ENCODE measurements around the gene PTPRM. TPM values are rescaled to one million over a fixed set of nuclear protein-coding genes. Genes with fewer than 3 reads are reported as not detected.

PTPRM gene
- total and polyA plus RNA-seq, 4 donors = 9.2 to 23.0 (median 12.7) TPM

- H3K4me1 ChIP-seq (ENCODE audit: control insufficient read depth in 4 of 4, insufficient read depth in 4 of 4, low read length in 3 of 4) = no peaks in the 10 kb centered on the region
- 80% methylated on average over 6 of the region's 6 CpGs for WGBS
- H3K27ac ChIP-seq (ENCODE audit: low read depth in 1 of 2, low read length in 2 of 2) = no peak overlapping the region
- H3K27me3 ChIP-seq (ENCODE audit: control insufficient read depth in 4 of 4, insufficient read depth in 4 of 4, low read length in 3 of 4) = no peaks in the 10 kb centered on the region
- H3K9ac ChIP-seq (ENCODE audit: low read depth in 1 of 2, low read length in 2 of 2) = no peak overlapping the region
- no peaks in the 10 kb centered on the region for H3K9me3 ChIP-seq (ENCODE audit: control insufficient read depth in 4 of 4, low read length in 3 of 4)
- H3K36me3 ChIP-seq (ENCODE audit: control insufficient read depth in 4 of 4, insufficient read depth in 3 of 4, low read depth in 1 of 4, low read length in 3 of 4) = no peaks in the 10 kb centered on the region
- H3K4me3 ChIP-seq (ENCODE audit: low read depth in 1 of 3, low read length in 3 of 3) = no peak overlapping the region
- no peak for DNase-seq (ENCODE audit: low spot score)
- no peak for TF ChIP-seq ZBTB33 (IDR thresholded peaks at IDR 0.05)
- peak; percentile 50 for TF ChIP-seq NR2F2 (IDR thresholded peaks at IDR 0.05)
- no peak for TF ChIP-seq GABPA (IDR thresholded peaks at IDR 0.05 in 1 of 2, conservative IDR thresholded peaks at IDR 0.05 in 1 of 2)
These were observed 437.0 kb downstream of the PTPRM start for GRCh38 chr18:8003878-8004675.

GRCh38 chr18:8004792-8005191 lies 437.7 kb downstream of the PTPRM start:
- Histone ChIP-seq H3K4me1 (ENCODE audit: control insufficient read depth in 4 of 4, insufficient read depth in 4 of 4, low read length in 3 of 4) (no peaks in the 10 kb centered on the region), H3K4me3 (ENCODE audit: low read depth in 1 of 3, low read length in 3 of 3) (no peak overlapping the region), H3K9ac (ENCODE audit: low read depth in 1 of 2, low read length in 2 of 2) (no peak overlapping the region), H3K27me3 (ENCODE audit: control insufficient read depth in 4 of 4, insufficient read depth in 4 of 4, low read length in 3 of 4) (no peaks in the 10 kb centered on the region), H3K9me3 (ENCODE audit: control insufficient read depth in 4 of 4, low read length in 3 of 4) (no peaks in the 10 kb centered on the region), H3K36me3 (ENCODE audit: control insufficient read depth in 4 of 4, insufficient read depth in 3 of 4, low read depth in 1 of 4, low read length in 3 of 4) (no peaks in the 10 kb centered on the region), H3K27ac (ENCODE audit: low read depth in 1 of 2, low read length in 2 of 2) (no peak overlapping the region)
- DNase-seq (ENCODE audit: low spot score) = no peak
- TF ChIP-seq EGR1 (IDR thresholded peaks at IDR 0.05; ENCODE audit: low read depth in 2 of 2) (no peak), GABPA (IDR thresholded peaks at IDR 0.05 in 1 of 2, conservative IDR thresholded peaks at IDR 0.05 in 1 of 2) (no peak), YY1 (IDR thresholded peaks at IDR 0.05) (no peak), NR2F2 (IDR thresholded peaks at IDR 0.05) (no peak), MAX (IDR thresholded peaks at IDR 0.05) (no peak), HNF4G (IDR thresholded peaks at IDR 0.05) (no peak), RAD21 (IDR thresholded peaks at IDR 0.05) (no peak), SP1 (IDR thresholded peaks at IDR 0.05) (no peak)
- TF ChIP-seq, protein P1, sequence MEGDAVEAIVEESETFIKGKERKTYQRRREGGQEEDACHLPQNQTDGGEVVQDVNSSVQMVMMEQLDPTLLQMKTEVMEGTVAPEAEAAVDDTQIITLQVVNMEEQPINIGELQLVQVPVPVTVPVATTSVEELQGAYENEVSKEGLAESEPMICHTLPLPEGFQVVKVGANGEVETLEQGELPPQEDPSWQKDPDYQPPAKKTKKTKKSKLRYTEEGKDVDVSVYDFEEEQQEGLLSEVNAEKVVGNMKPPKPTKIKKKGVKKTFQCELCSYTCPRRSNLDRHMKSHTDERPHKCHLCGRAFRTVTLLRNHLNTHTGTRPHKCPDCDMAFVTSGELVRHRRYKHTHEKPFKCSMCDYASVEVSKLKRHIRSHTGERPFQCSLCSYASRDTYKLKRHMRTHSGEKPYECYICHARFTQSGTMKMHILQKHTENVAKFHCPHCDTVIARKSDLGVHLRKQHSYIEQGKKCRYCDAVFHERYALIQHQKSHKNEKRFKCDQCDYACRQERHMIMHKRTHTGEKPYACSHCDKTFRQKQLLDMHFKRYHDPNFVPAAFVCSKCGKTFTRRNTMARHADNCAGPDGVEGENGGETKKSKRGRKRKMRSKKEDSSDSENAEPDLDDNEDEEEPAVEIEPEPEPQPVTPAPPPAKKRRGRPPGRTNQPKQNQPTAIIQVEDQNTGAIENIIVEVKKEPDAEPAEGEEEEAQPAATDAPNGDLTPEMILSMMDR (IDR thresholded peaks at IDR 0.05; ENCODE audit: low read depth, low read length, missing input control) = no peak
- whole genome bisulfite sequencing = 89% methylated on average over 3 of the region's 3 CpGs

GRCh38 chr18:8005870-8006569 lies 438.9 kb downstream of the PTPRM start:
- Histone ChIP-seq H3K36me3 (ENCODE audit: control insufficient read depth in 4 of 4, insufficient read depth in 3 of 4, low read depth in 1 of 4, low read length in 3 of 4) (no peaks in the 10 kb centered on the region), H3K27me3 (ENCODE audit: control insufficient read depth in 4 of 4, insufficient read depth in 4 of 4, low read length in 3 of 4) (no peaks in the 10 kb centered on the region), H3K9ac (ENCODE audit: low read depth in 1 of 2, low read length in 2 of 2) (no peak overlapping the region), H3K27ac (ENCODE audit: low read depth in 1 of 2, low read length in 2 of 2) (no peak overlapping the region), H3K4me3 (ENCODE audit: low read depth in 1 of 3, low read length in 3 of 3) (no peak overlapping the region), H3K4me1 (ENCODE audit: control insufficient read depth in 4 of 4, insufficient read depth in 4 of 4, low read length in 3 of 4) (no peaks in the 10 kb centered on the region), H3K9me3 (ENCODE audit: control insufficient read depth in 4 of 4, low read length in 3 of 4) (no peaks in the 10 kb centered on the region)
- 88% methylated on average over 7 of the region's 7 CpGs for WGBS
- DNase-seq (ENCODE audit: low spot score) = no peak
- TF ChIP-seq GABPA (IDR thresholded peaks at IDR 0.05 in 1 of 2, conservative IDR thresholded peaks at IDR 0.05 in 1 of 2) (no peak), ZBTB33 (IDR thresholded peaks at IDR 0.05) (no peak), FOXA1 (IDR thresholded peaks at IDR 0.05) (no peak), ATF3 (IDR thresholded peaks at IDR 0.05) (no peak), NR2F2 (IDR thresholded peaks at IDR 0.05) (no peak), MAX (IDR thresholded peaks at IDR 0.05) (no peak), YY1 (IDR thresholded peaks at IDR 0.05) (no peak)
- TF ChIP-seq, protein P1 (IDR thresholded peaks at IDR 0.05; ENCODE audit: low read depth, low read length, missing input control) = no peak
